B cell (primary cell): ENCODE results near the gene MPZL1. TPM values are rescaled to one million over a fixed set of nuclear protein-coding genes. Genes with fewer than 3 reads are reported as not detected.

Experiments used
- ATAC-seq: fragments of 200-7000 bp; cut with Tn5 transposase; one replicate; pipeline ENCODE4 v1.10.0; 2021; ENCODE audit warnings: low read depth, mild to moderate bottlenecking, moderate number of reproducible peaks, moderate library complexity
- CTCF ChIA-PET: fragments of 350-600 bp; sonication (Branson Sonifier 250); formaldehyde crosslinking; loops from one replicate; lab custom pipeline; 2021; ENCODE audit warnings: antibody characterized with exemption, inconsistent platforms; lab: Charles Lee
- POLR2A ChIA-PET: fragments of 350-600 bp; sonication (Branson Sonifier 250); formaldehyde crosslinking; loops from one replicate; lab custom pipeline; 2021; ENCODE audit warnings: antibody characterized with exemption; lab: Charles Lee
- DNase-seq: peaks from one replicate; pipeline ENCODE4 v3.0.0; 2013
- H2AFZ ChIP-seq: 2 replicates; pipeline ENCODE4 v1.6.1; 2012; ENCODE audit warnings: mild to moderate bottlenecking, low read depth, low read length; ENCODE audit not compliant: insufficient read depth, poor library complexity, severe bottlenecking
- H3K27ac ChIP-seq, 2 donors: 1 replicate in 1 of 2; 2 replicates in 1 of 2; pipeline ENCODE4 v1.5.1; 2012 to 2013; ENCODE audit warnings: low read length in 2 of 2, mild to moderate bottlenecking in 2 of 2, moderate library complexity in 1 of 2
- H3K27me3 ChIP-seq, 4 experiments: fragments of 200-600 bp in 1 of 4; sonication (generic) in 1 of 4; replicated peaks in 1 of 4; 1 replicate in 2 of 4; 2 replicates in 2 of 4; pipeline versions ENCODE4 v1.6.1 to v1.7.0; 2013 to 2016; ENCODE audit warnings: low read length in 3 of 4, mild to moderate bottlenecking in 2 of 4, mixed read lengths in 1 of 4, moderate library complexity in 1 of 4; ENCODE audit not compliant: insufficient read depth in 4 of 4, control insufficient read depth in 3 of 4; ENCODE audit errors: control extremely low read depth in 1 of 4
- H3K36me3 ChIP-seq, 2 experiments: replicated peaks in 1 of 2; 1 replicate in 1 of 2; 2 replicates in 1 of 2; pipeline versions ENCODE4 v1.6.1 to v1.7.1; 2013; ENCODE audit warnings: low read length in 1 of 2; ENCODE audit not compliant: insufficient read depth in 2 of 2, control insufficient read depth in 1 of 2; ENCODE audit errors: control extremely low read depth in 1 of 2, extremely low read depth in 1 of 2
- H3K4me1 ChIP-seq, 2 donors: fragments of 200-600 bp in 1 of 2; sonication (generic) in 1 of 2; 1 replicate in 1 of 2; 2 replicates in 1 of 2; pipeline versions ENCODE4 v1.5.1 to v1.6.1; 2013 to 2017; ENCODE audit warnings: low read length in 2 of 2; ENCODE audit not compliant: control insufficient read depth in 2 of 2, insufficient read depth in 2 of 2
- H3K4me2 ChIP-seq: replicated peaks from 2 replicates; pipeline ENCODE3; 2012; ENCODE audit warnings: mild to moderate bottlenecking, low read depth, low read length; ENCODE audit not compliant: poor library complexity, severe bottlenecking
- H3K4me3 ChIP-seq, 5 experiments: fragments of 200-600 bp in 1 of 5; sonication (generic) in 1 of 5; 1 replicate in 3 of 5; 2 replicates in 2 of 5; pipeline versions ENCODE4 v1.5.1 to v1.7.0; 2011 to 2016; ENCODE audit warnings: low read length in 4 of 5, mild to moderate bottlenecking in 4 of 5, low read depth in 2 of 5, control low read depth in 1 of 5, moderate library complexity in 1 of 5; ENCODE audit not compliant: insufficient read depth in 1 of 5; ENCODE audit errors: control extremely low read depth in 1 of 5, extremely low read depth in 1 of 5
- H3K79me2 ChIP-seq: fragments of 200-600 bp; sonication (generic); one replicate; pipeline ENCODE4 v1.6.0; 2016; ENCODE audit warnings: low read length; ENCODE audit not compliant: control insufficient read depth, insufficient read depth
- H3K9ac ChIP-seq: fragments of 200-600 bp; sonication (generic); 2 replicates; pipeline ENCODE4 v1.6.1; 2017; ENCODE audit warnings: mild to moderate bottlenecking, low read length, moderate library complexity
- H3K9me3 ChIP-seq, 3 donors: one replicate each; pipeline versions ENCODE4 v1.6.1 to v1.7.1; 2013; ENCODE audit warnings: low read length in 2 of 3; ENCODE audit not compliant: control insufficient read depth in 2 of 3, insufficient read depth in 1 of 3; ENCODE audit errors: control extremely low read depth in 1 of 3
- H4K20me1 ChIP-seq: 2 replicates; pipeline ENCODE4 v1.6.0; 2012; ENCODE audit warnings: mild to moderate bottlenecking, low read length; ENCODE audit not compliant: insufficient read depth, control insufficient read depth, poor library complexity, severe bottlenecking
- H3K27ac Mint-ChIP-seq: one replicate; pipeline ENCODE4 v1.8.0; 2021; ENCODE audit warnings: mixed read lengths
- H3K27me3 Mint-ChIP-seq: one replicate; pipeline ENCODE4 v1.8.0; 2021; ENCODE audit warnings: mixed read lengths
- H3K4me1 Mint-ChIP-seq: one replicate; pipeline ENCODE4 v1.8.0; 2021; ENCODE audit warnings: mixed read lengths
- H3K4me3 Mint-ChIP-seq: one replicate; pipeline ENCODE4 v1.8.0; 2021; ENCODE audit warnings: mixed read lengths
- H3K9me3 Mint-ChIP-seq: one replicate; pipeline ENCODE4 v1.8.0; 2022; ENCODE audit warnings: mixed read lengths; ENCODE audit not compliant: insufficient read depth
- EZH2 ChIP-seq: IDR thresholded peaks from 2 replicates; pipeline ENCODE4 v1.6.1; 2012; ENCODE audit warnings: borderline replicate concordance, low read depth, mild to moderate bottlenecking, moderate library complexity, low read length; ENCODE audit not compliant: insufficient read depth, poor library complexity, severe bottlenecking
- WGBS: methylation state at CpG from one replicate; pipeline ENCODE4 v1.1.5; 2013; ENCODE audit warnings: missing lambda C conversion rate; ENCODE audit not compliant: insufficient coverage; 5-methylcytosine and 5-hydroxymethylcytosine counted together
- intact Hi-C: fragments of 100-400 bp; cut with micrococcal nuclease; formaldehyde crosslinking; loops from one replicate; pipeline ENCODE4 v1.10.0; 2022
- polyA plus RNA-seq: library from polyadenylated mRNA; depleted of rRNA; stranded (reverse); fragments of >200 nt; gene quantifications from 2 replicates; pipeline ENCODE4 v1.2.3, GENCODE V29; 2012
- total RNA-seq, 2 donors: library from RNA; stranded (reverse); fragments of 120-200 nt in 1 of 2; gene quantifications; 1 replicate in 1 of 2; 2 replicates in 1 of 2; pipeline versions ENCODE4 v1.2.3 to v1.2.4, GENCODE V29; 2013 to 2022
- TF ChIP-seq, protein P1 (sequence below): fragments of 200-600 bp; IDR thresholded peaks from one replicate; pipeline ENCODE4 v1.8.0; 2022; ENCODE audit warnings: antibody characterized with exemption, mild to moderate bottlenecking

MPZL1 gene
- total and polyA plus RNA-seq, 2 donors (not counting 1 experiment from before 2014, with no cell fraction given): 15.4 to 27.7 TPM

DNA sequence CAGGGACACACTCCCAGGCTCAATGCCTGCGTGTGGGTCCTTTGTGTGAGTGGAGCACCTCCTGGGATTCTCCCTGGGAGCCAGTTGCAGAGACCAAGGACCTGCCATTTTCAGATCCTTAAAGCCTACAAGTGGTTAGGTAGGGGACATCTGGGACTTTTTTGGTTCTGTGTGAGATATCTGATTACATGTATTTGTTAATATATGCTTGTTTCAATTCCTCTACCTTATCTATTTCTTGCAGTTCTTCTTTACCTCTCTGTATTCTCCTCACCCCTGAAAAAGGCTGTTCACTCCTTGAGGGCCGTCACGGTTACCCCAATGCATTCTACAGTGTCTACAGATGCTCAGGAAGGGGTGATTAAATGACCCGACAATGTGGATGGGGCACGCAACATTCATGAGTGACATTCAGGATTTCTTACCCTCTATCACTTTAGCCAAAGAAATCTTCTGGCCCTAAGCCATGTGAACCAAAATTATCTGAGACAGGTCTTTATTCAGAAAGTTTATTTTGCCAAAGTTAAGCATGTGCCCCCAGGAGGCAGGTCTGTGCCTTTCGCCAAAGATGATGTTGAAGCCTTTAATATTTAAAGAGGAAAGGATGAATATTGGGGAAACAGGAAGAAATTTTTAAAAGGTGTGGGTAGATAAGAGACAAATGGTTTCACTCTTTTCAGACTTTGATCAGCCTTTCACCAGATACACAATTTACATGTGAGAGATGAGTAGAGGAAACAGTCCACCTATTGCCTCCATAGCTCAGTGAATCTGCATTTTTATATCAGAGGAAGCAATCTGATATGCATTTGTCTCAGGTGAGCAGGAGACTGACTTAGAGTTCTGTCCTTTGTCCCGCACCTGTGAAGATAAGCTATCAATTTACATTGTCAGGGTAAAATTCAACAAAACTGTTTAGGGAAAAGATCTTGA lies 44.6 kb upstream of the MPZL1 start:
- H3K4me1 Mint-ChIP-seq: peaks cover 25% of the 10 kb centered on the region
- peak overlapping the region; percentile 4 for H3K4me3 Mint-ChIP-seq

More for the DNA sequence above, 44.6 kb upstream of the MPZL1 start:
- peaks cover 74 to 75% of the 10 kb centered on the region in 2 donors for H3K4me1 ChIP-seq
- Mint-ChIP-seq H3K9me3 (no peaks in the 10 kb centered on the region), H3K27ac (peak overlapping the region; percentile 28), H3K27me3 (no peaks in the 10 kb centered on the region)
- DNase-seq (no peak), ATAC-seq (no peak)
- ChIA-PET POLR2A (no interaction called here), CTCF (interaction anchor here (1.0 to 9.8 kb wide), 4 partner anchors 11 to 76 kb away, joined by 3 to 77 read pairs (median 4); no protein-coding TSS in a partner anchor)
- H3K9ac ChIP-seq: peak overlapping the region; percentile 19
- no peak overlapping the region for H3K4me3 ChIP-seq
- no peak overlapping the region for H2AFZ ChIP-seq
- H3K27ac ChIP-seq: peak overlapping the region in 1 of 2 donors; percentile 71
- peak overlapping the region; percentile 44 for H3K4me2 ChIP-seq
- 85% methylated on average over 2 of the region's 7 CpGs for WGBS
- H3K9me3 ChIP-seq: peaks cover 0 to 4% (median 0%) of the 10 kb centered on the region in 3 donors
- no peaks in the 10 kb centered on the region for H3K27me3 ChIP-seq
- H3K79me2 ChIP-seq: peaks cover 100% of the 10 kb centered on the region
- H3K36me3 ChIP-seq: peaks cover 18 to 86% of the 10 kb centered on the region in 2 experiments
- TF ChIP-seq, protein P1, sequence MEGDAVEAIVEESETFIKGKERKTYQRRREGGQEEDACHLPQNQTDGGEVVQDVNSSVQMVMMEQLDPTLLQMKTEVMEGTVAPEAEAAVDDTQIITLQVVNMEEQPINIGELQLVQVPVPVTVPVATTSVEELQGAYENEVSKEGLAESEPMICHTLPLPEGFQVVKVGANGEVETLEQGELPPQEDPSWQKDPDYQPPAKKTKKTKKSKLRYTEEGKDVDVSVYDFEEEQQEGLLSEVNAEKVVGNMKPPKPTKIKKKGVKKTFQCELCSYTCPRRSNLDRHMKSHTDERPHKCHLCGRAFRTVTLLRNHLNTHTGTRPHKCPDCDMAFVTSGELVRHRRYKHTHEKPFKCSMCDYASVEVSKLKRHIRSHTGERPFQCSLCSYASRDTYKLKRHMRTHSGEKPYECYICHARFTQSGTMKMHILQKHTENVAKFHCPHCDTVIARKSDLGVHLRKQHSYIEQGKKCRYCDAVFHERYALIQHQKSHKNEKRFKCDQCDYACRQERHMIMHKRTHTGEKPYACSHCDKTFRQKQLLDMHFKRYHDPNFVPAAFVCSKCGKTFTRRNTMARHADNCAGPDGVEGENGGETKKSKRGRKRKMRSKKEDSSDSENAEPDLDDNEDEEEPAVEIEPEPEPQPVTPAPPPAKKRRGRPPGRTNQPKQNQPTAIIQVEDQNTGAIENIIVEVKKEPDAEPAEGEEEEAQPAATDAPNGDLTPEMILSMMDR: no peak
- TF ChIP-seq EZH2: no peak
- intact Hi-C loops: no loop called here
- peaks cover 100% of the 10 kb centered on the region for H4K20me1 ChIP-seq
